Mammary microvascular endothelial cell (primary cell): ENCODE data around the gene ZNF624. TPM values are rescaled to one million over a fixed set of nuclear protein-coding genes. Genes with fewer than 3 reads are reported as not detected.

ENCODE experiments used
- total RNA-seq: library from RNA; depleted of rRNA; stranded (reverse); fragments of >200 nt; gene quantifications from 2 replicates; pipeline ENCODE4 v1.2.3, GENCODE V29; 2015

ZNF624 gene
- 2.1 and 2.9 TPM in 2 replicates for total RNA-seq

GRCh38 chr17:16653367-16654041 lies at the start of gene ZNF624:
Gene ZNF624 (minus strand): TSS chr17:16653850.

GRCh38 chr17:16689731-16690281 lies 36.2 kb upstream of the ZNF624 start, which contains the start of gene CCDC144A:
Gene CCDC144A (plus strand): TSS chr17:16690241. CDS start chr17:16690401, 160 bp downstream.

Other genes with a start within 250 kb of the ZNF624 start
- gene TRPV2, start 238.3 kb downstream of the ZNF624 start, total RNA-seq, result 46.4 and 51.5 TPM in 2 replicates
- under 0.01 and 1.0 TPM in 2 replicates for gene LRRC75A, start 161.7 kb downstream of the ZNF624 start, total RNA-seq
- 3.5 and 3.7 TPM in 2 replicates for gene ZNF287, start 84.6 kb downstream of the ZNF624 start, total RNA-seq
- gene CCDC144A, start 36.4 kb upstream of the ZNF624 start, total RNA-seq, result 0.15 and 1.2 TPM in 2 replicates